ENCODE results near the gene TEAD2. TPM values are rescaled to one million over a fixed set of nuclear protein-coding genes. Genes with fewer than 3 reads are reported as not detected.
A peak's percentile ranks its signal among the peaks of the same experiment; 100 is the strongest.

The TEAD2 gene
- total and polyA plus RNA-seq, 2 donors (not counting 1 experiment from before 2014, with no cell fraction given), result 5.8 to 12.0 TPM

DNA sequence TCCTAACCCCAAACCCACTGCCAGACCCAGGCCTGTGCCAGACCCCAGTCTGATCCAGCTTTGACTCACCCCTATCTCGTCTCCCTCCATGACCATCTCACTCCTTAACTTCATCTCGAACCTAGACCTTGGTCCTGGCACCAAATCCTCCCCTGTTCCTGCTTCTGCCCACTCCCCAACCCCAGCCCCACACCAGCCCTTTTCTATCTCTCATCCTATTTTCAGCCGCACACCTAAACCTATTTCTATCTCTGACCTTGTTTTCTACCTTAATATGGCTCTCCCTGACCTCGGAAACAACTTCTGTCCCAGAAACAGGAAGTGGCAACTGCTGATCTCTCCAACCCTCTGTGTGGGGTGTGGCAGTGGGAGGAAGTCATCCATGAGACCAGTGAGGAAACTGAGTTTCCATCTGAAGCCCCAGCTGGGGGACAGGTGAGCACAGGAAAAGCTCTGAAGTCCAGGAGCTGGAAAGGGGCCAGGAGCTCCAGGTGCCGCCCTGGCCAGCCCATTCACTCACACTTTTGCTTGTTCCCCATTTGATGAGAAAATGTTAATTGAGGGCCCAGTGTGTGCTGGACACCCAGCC lies 47.3 kb upstream of the TEAD2 start:
- TF ChIP-seq, protein P1, sequence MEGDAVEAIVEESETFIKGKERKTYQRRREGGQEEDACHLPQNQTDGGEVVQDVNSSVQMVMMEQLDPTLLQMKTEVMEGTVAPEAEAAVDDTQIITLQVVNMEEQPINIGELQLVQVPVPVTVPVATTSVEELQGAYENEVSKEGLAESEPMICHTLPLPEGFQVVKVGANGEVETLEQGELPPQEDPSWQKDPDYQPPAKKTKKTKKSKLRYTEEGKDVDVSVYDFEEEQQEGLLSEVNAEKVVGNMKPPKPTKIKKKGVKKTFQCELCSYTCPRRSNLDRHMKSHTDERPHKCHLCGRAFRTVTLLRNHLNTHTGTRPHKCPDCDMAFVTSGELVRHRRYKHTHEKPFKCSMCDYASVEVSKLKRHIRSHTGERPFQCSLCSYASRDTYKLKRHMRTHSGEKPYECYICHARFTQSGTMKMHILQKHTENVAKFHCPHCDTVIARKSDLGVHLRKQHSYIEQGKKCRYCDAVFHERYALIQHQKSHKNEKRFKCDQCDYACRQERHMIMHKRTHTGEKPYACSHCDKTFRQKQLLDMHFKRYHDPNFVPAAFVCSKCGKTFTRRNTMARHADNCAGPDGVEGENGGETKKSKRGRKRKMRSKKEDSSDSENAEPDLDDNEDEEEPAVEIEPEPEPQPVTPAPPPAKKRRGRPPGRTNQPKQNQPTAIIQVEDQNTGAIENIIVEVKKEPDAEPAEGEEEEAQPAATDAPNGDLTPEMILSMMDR (IDR thresholded peaks at IDR 0.05), result no peak
- TF ChIP-seq EZH2 (IDR thresholded peaks at IDR 0.05; ENCODE audit: borderline replicate concordance, insufficient read depth, low read depth, low read length, poor library complexity, severe bottlenecking), result no peak
- peak overlapping the region; percentile 71 for H3K4me2 ChIP-seq (replicated peaks; ENCODE audit: low read depth, low read length, poor library complexity, severe bottlenecking)
- peak overlapping the region; percentile 52 for H3K4me3 Mint-ChIP-seq
- 60% methylated on average over 3 of the region's 5 CpGs for WGBS (ENCODE audit: insufficient coverage)
- intact Hi-C loops (cut with micrococcal nuclease), result loop anchor here (2.0 kb wide), 1 partner anchor 15 kb away; the partner anchor contains the start of gene GFY
- no peaks in the 10 kb centered on the region for H3K36me3 ChIP-seq (replicated peaks in 1 of 2; ENCODE audit: control extremely low read depth in 1 of 2, control insufficient read depth in 1 of 2, extremely low read depth in 1 of 2, insufficient read depth in 2 of 2, low read length in 1 of 2)
- no peaks in the 10 kb centered on the region for H3K27me3 ChIP-seq (replicated peaks in 1 of 4; ENCODE audit: control extremely low read depth in 1 of 4, control insufficient read depth in 3 of 4, insufficient read depth in 4 of 4, low read length in 3 of 4)
- H3K4me3 ChIP-seq (ENCODE audit: control extremely low read depth in 1 of 5, extremely low read depth in 1 of 5, insufficient read depth in 1 of 5, low read depth in 2 of 5, low read length in 4 of 5), result peak overlapping the region in 1 of 5 experiments; percentile 45
- peaks cover 34 to 46% of the 10 kb centered on the region in 2 donors for H3K4me1 ChIP-seq (ENCODE audit: control insufficient read depth in 2 of 2, insufficient read depth in 2 of 2, low read length in 2 of 2)
- no peaks in the 10 kb centered on the region for H3K9me3 Mint-ChIP-seq (ENCODE audit: insufficient read depth)
- ChIA-PET CTCF (interaction anchor here (0.6 to 4.4 kb wide), 11 partner anchors 8 to 184 kb away, joined by 3 to 25 read pairs (median 3); no protein-coding TSS in a partner anchor), POLR2A (interaction anchor here (0.7 to 1.2 kb wide), 3 partner anchors 12 to 69 kb away, joined by 3 to 5 read pairs (median 3); no protein-coding TSS in a partner anchor)
- H3K4me1 Mint-ChIP-seq, result peaks cover 46% of the 10 kb centered on the region
- DNase-seq, result peak; percentile 71
- peak overlapping the region; percentile 50 to 55 for H3K27ac ChIP-seq (ENCODE audit: low read length in 2 of 2)
- no peaks in the 10 kb centered on the region for H4K20me1 ChIP-seq (ENCODE audit: control insufficient read depth, insufficient read depth, low read length, poor library complexity, severe bottlenecking)
- peak overlapping the region; percentile 60 for H3K27ac Mint-ChIP-seq
- peak; percentile 85 for ATAC-seq (ENCODE audit: low read depth)
- peak overlapping the region; percentile 12 for H3K9ac ChIP-seq (ENCODE audit: low read length)
- H2AFZ ChIP-seq (ENCODE audit: insufficient read depth, low read depth, low read length, poor library complexity, severe bottlenecking), result peak overlapping the region; percentile 74
- no peaks in the 10 kb centered on the region for H3K27me3 Mint-ChIP-seq
- peaks cover 0 to 3% (median 0%) of the 10 kb centered on the region in 3 donors for H3K9me3 ChIP-seq (ENCODE audit: control extremely low read depth in 1 of 3, control insufficient read depth in 2 of 3, insufficient read depth in 1 of 3, low read length in 2 of 3)
- no peaks in the 10 kb centered on the region for H3K79me2 ChIP-seq (ENCODE audit: control insufficient read depth, insufficient read depth, low read length)

Measured in B cell (primary cell).